ENCODE measurements around the gene SRL.

- TF ChIP-seq CTCF (IDR thresholded peaks at IDR 0.05 in 8 of 11, conservative IDR thresholded peaks at IDR 0.05 in 3 of 11) (no peak), POLR2AphosphoS5 (IDR thresholded peaks at IDR 0.05) (no peak), POLR2A (IDR thresholded peaks at IDR 0.05) (no peak)
These were observed 10.0 kb downstream of the SRL start for GRCh38 chr16:4231886-4232285.
